Caco-2 (cell line): ENCODE data around the gene LEMD1. TPM values are rescaled to one million over a fixed set of nuclear protein-coding genes. Genes with fewer than 3 reads are reported as not detected.
"Not testable (repeated sequence)": the region's sequence is repeated elsewhere in the genome, so short reads cannot be mapped to it uniquely, and the experiment has no call there.

Experiments used
- BruUV-seq: library from RNA; stranded (reverse); fragments of 400-500 nt; replicated peaks from 2 replicates; lab custom pipeline; 2021; lab: Mats Ljungman, UMichigan
- CTCF ChIA-PET: fragments of 300-600 bp; sonication (Branson Sonifier 250); formaldehyde crosslinking; loops from one replicate; lab custom pipeline; 2022; ENCODE audit warnings: antibody characterized with exemption; lab: Charles Lee
- POLR2A ChIA-PET: fragments of 300-600 bp; sonication (Branson Sonifier 250); formaldehyde crosslinking; loops from one replicate; lab custom pipeline; 2022; ENCODE audit warnings: antibody characterized with exemption; lab: Charles Lee
- DNase-seq, 2 experiments: peaks; one replicate each; pipeline versions ENCODE4 v3.0.0 to v3.0.0-alpha.2; 2020 to 2022
- H3K27me3 ChIP-seq: replicated peaks from 2 replicates; pipeline ENCODE4 v1.6.0; 2011; ENCODE audit warnings: low read length; ENCODE audit not compliant: control insufficient read depth, insufficient read depth
- H3K36me3 ChIP-seq: 2 replicates; pipeline ENCODE4 v1.5.1; 2011; ENCODE audit warnings: low read length; ENCODE audit not compliant: control insufficient read depth, insufficient read depth
- H3K4me1 ChIP-seq: fragments of 250-450 bp; sonication (Bioruptor Pico); 2 replicates; pipeline ENCODE4 v1.5.1; 2020; ENCODE audit warnings: mild to moderate bottlenecking
- H3K4me3 ChIP-seq: 2 replicates; pipeline ENCODE4 v1.5.1; 2011; ENCODE audit warnings: low read depth, mild to moderate bottlenecking, control low read depth, low read length
- H3K9me3 ChIP-seq: fragments of 250-450 bp; sonication (Bioruptor Pico); 2 replicates; pipeline ENCODE4 v1.5.1; 2020; ENCODE audit warnings: mild to moderate bottlenecking, moderate library complexity
- H3K27ac Mint-ChIP-seq: one replicate; pipeline ENCODE4 v1.8.0; 2022; ENCODE audit warnings: mixed read lengths; ENCODE audit not compliant: unreplicated experiment
- H3K27me3 Mint-ChIP-seq: one replicate; pipeline ENCODE4 v1.8.0; 2022; ENCODE audit warnings: mixed read lengths; ENCODE audit not compliant: insufficient read depth, unreplicated experiment
- H3K36me3 Mint-ChIP-seq: one replicate; pipeline ENCODE4 v1.8.0; 2022; ENCODE audit warnings: mild to moderate bottlenecking, mixed read lengths; ENCODE audit not compliant: insufficient read depth, unreplicated experiment
- H3K4me1 Mint-ChIP-seq: one replicate; pipeline ENCODE4 v1.8.0; 2022; ENCODE audit warnings: low read depth, mixed read lengths; ENCODE audit not compliant: unreplicated experiment
- H3K4me3 Mint-ChIP-seq: one replicate; pipeline ENCODE4 v1.8.0; 2022; ENCODE audit warnings: mild to moderate bottlenecking, moderate library complexity, mixed read lengths; ENCODE audit not compliant: unreplicated experiment
- H3K9me3 Mint-ChIP-seq: one replicate; pipeline ENCODE4 v1.8.0; 2022; ENCODE audit warnings: mixed read lengths; ENCODE audit not compliant: unreplicated experiment
- intact Hi-C: fragments of 100-400 bp; cut with micrococcal nuclease; formaldehyde crosslinking; loops from one replicate; pipeline ENCODE4 v1.10.0; 2022; ENCODE audit not compliant: unreplicated experiment
- total RNA-seq: library from RNA; stranded (reverse); gene quantifications from 2 replicates; pipeline ENCODE4 v1.2.3, GENCODE V29; 2022
- TF ChIP-seq, protein P1 (sequence below), 2 experiments: fragments of 200-600 bp in 1 of 2; IDR thresholded peaks; 1 replicate in 1 of 2; 2 replicates in 1 of 2; pipeline versions ENCODE4 v1.5.1 to v1.8.0; 2011 to 2022; ENCODE audit warnings: antibody characterized with exemption in 1 of 2, control low read depth in 1 of 2, inconsistent platforms in 1 of 2, low read depth in 1 of 2, low read length in 1 of 2, mild to moderate bottlenecking in 1 of 2, moderate library complexity in 1 of 2; ENCODE audit not compliant: insufficient read depth in 1 of 2, severe bottlenecking in 1 of 2, unreplicated experiment in 1 of 2

Gene LEMD1
- total RNA-seq, 1 experiment from 2014 or later = not detected

DNA sequence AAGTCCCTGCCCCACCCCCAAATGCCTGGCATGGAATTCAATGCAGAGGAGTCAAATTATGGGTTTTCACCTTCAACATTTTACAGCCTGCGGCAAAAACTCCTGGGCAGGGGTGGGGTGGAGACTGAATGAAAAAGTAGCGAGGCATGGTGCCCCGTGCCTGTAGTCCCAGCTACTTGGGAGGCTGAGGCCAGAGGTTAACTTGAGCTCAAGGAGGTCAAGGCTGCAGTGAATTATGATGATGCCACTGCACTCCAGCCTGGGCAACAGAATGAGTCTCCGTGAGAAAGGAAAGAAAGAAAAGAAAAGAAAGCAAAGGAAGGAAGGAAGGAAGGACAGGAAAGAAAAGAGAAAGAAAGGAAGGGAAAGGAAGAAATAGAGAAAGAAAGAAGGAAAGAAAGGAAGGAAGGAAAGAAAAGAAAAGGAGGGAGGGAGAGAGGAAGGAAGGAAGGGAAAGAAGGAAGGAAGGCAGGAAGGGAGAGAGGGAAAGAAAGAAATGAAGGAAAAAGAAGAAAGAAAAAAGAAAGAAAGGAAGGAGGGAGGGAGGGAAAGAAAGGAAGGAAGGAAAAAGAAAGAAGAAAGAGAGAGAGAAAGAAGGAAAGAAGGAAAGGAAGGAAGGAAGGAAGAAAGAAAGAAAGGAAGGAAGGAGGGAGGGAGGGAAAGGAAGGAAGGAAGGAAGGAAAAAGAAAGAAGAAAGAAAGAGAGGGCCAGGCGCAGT, 11.1 kb downstream of the LEMD1 start:
- H3K4me1 ChIP-seq = no peaks in the 10 kb centered on the region
- no peaks in the 10 kb centered on the region for H3K9me3 ChIP-seq
- Mint-ChIP-seq H3K36me3 (no peaks in the 10 kb centered on the region), H3K9me3 (no peaks in the 10 kb centered on the region), H3K4me3 (no peak overlapping the region), H3K27me3 (peaks cover 24% of the 10 kb centered on the region), H3K4me1 (no peaks in the 10 kb centered on the region), H3K27ac (no peak overlapping the region)
- no TSS peak for BruUV-seq
- DNase-seq = no peak
- no peak overlapping the region for H3K4me3 ChIP-seq
- ChIA-PET CTCF (interaction anchor here (1.2 kb wide), 1 partner anchor 75 kb away, joined by 4 read pairs; no protein-coding TSS in a partner anchor), POLR2A (interaction anchor here (0.6 kb wide), 1 partner anchor 89 kb away, joined by 3 read pairs; no protein-coding TSS in a partner anchor)
- TF ChIP-seq, protein P1, sequence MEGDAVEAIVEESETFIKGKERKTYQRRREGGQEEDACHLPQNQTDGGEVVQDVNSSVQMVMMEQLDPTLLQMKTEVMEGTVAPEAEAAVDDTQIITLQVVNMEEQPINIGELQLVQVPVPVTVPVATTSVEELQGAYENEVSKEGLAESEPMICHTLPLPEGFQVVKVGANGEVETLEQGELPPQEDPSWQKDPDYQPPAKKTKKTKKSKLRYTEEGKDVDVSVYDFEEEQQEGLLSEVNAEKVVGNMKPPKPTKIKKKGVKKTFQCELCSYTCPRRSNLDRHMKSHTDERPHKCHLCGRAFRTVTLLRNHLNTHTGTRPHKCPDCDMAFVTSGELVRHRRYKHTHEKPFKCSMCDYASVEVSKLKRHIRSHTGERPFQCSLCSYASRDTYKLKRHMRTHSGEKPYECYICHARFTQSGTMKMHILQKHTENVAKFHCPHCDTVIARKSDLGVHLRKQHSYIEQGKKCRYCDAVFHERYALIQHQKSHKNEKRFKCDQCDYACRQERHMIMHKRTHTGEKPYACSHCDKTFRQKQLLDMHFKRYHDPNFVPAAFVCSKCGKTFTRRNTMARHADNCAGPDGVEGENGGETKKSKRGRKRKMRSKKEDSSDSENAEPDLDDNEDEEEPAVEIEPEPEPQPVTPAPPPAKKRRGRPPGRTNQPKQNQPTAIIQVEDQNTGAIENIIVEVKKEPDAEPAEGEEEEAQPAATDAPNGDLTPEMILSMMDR (IDR thresholded peaks at IDR 0.05; ENCODE audit: insufficient read depth in 1 of 2, low read depth in 1 of 2, low read length in 1 of 2, severe bottlenecking in 1 of 2, unreplicated experiment in 1 of 2) = no peak
- H3K36me3 ChIP-seq = no peaks in the 10 kb centered on the region
- no peaks in the 10 kb centered on the region for H3K27me3 ChIP-seq
- intact Hi-C loops = no loop called here

DNA sequence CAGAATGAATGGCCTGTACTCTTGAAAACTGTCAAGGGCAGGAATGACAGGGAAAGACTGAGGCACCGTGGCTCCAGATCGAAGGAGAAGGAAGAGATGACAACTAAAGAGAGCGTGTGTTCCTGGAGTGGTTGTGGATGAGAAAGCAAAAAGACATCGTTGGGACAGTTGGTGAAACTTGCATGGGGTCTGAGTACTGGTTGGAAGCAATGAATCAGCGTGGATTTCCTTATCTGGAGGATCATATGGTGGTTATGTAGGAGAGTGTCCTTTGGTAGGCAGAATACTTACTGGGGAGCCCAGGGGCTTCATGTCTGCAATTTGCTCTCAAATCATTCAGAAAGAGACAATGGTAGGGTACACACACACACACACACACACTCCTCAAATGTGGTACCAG, 13.9 kb downstream of the LEMD1 start:
- H3K27me3 Mint-ChIP-seq = peaks cover 24% of the 10 kb centered on the region

GRCh38 chr1:205406252-205406651, 15.6 kb downstream of the LEMD1 start:
- H3K36me3 ChIP-seq, POLR2A ChIA-PET, H3K4me3 Mint-ChIP-seq, intact Hi-C loops, H3K4me3 ChIP-seq, CTCF ChIA-PET, H3K27ac Mint-ChIP-seq, H3K4me1 Mint-ChIP-seq, H3K4me1 ChIP-seq, BruUV-seq, H3K36me3 Mint-ChIP-seq, H3K9me3 Mint-ChIP-seq, H3K27me3 ChIP-seq, DNase-seq, H3K9me3 ChIP-seq: not testable (repeated sequence)
- peaks cover 18% of the 10 kb centered on the region for H3K27me3 Mint-ChIP-seq

More for the DNA sequence above, 13.9 kb downstream of the LEMD1 start:
- Mint-ChIP-seq H3K4me3 (no peak overlapping the region), H3K36me3 (no peaks in the 10 kb centered on the region), H3K27ac (no peak overlapping the region), H3K4me1 (no peaks in the 10 kb centered on the region), H3K9me3 (no peaks in the 10 kb centered on the region)
- H3K9me3 ChIP-seq = no peaks in the 10 kb centered on the region
- H3K4me3 ChIP-seq = no peak overlapping the region
- POLR2A ChIA-PET = no interaction called here
- BruUV-seq = no TSS peak
- no peaks in the 10 kb centered on the region for H3K36me3 ChIP-seq
- CTCF ChIA-PET = interaction anchor here (0.8 kb wide), 1 partner anchor 10 kb away, joined by 3 read pairs; no protein-coding TSS in a partner anchor
- TF ChIP-seq, protein P1 (IDR thresholded peaks at IDR 0.05; ENCODE audit: insufficient read depth in 1 of 2, low read depth in 1 of 2, low read length in 1 of 2, severe bottlenecking in 1 of 2, unreplicated experiment in 1 of 2) = no peak
- no peaks in the 10 kb centered on the region for H3K4me1 ChIP-seq
- DNase-seq = no peak
- H3K27me3 ChIP-seq = no peaks in the 10 kb centered on the region
- intact Hi-C loops = no loop called here

- CTCF ChIA-PET, H3K36me3 Mint-ChIP-seq, BruUV-seq, DNase-seq, intact Hi-C loops, H3K27ac Mint-ChIP-seq, H3K36me3 ChIP-seq, H3K4me1 Mint-ChIP-seq, H3K4me3 Mint-ChIP-seq, H3K9me3 ChIP-seq, H3K4me1 ChIP-seq, H3K9me3 Mint-ChIP-seq, POLR2A ChIA-PET, H3K4me3 ChIP-seq, H3K27me3 ChIP-seq: not testable (repeated sequence)
- H3K27me3 Mint-ChIP-seq = peaks cover 13% of the 10 kb centered on the region
Observed at GRCh38 chr1:205404484-205404883, 17.4 kb downstream of the LEMD1 start.
